GM19372 (cell line): Measurements from ENCODE around the gene KRT86.

Experiments
- ATAC-seq: cut with Tn5 transposase; IDR thresholded peaks from one replicate; pipeline ENCODE4 v1.9.1; 2021; ENCODE audit warnings: mild to moderate bottlenecking, low read depth, moderate library complexity; ENCODE audit not compliant: unreplicated experiment

KRT86 gene

GRCh38 chr12:52274521-52275120 lies at the start of gene KRT86:
TSS of gene KRT86 (plus strand) at chr12:52274645. CDS start at chr12:52301917, 27,272 bp downstream.
- ATAC-seq: no peak

GRCh38 chr12:52225752-52226151 lies 48.7 kb upstream of the KRT86 start:
- ATAC-seq: no peak

- no peak for ATAC-seq
Measured at GRCh38 chr12:52226446-52226845, 48.0 kb upstream of the KRT86 start.

GRCh38 chr12:52227606-52228166 lies 46.8 kb upstream of the KRT86 start:
- no peak for ATAC-seq

GRCh38 chr12:52228366-52228765 lies 46.1 kb upstream of the KRT86 start:
- ATAC-seq: no peak

GRCh38 chr12:52228931-52229330 lies 45.5 kb upstream of the KRT86 start:
- no peak for ATAC-seq

- ATAC-seq: no peak
Measured at GRCh38 chr12:52229836-52230343, 44.6 kb upstream of the KRT86 start.

- no peak for ATAC-seq
Measured at GRCh38 chr12:52230364-52231281, 43.8 kb upstream of the KRT86 start.

- no peak for ATAC-seq
Measured at GRCh38 chr12:52231305-52232202, 42.9 kb upstream of the KRT86 start.

- ATAC-seq: no peak
Measured at GRCh38 chr12:52232203-52232673, 42.2 kb upstream of the KRT86 start.

- ATAC-seq: no peak
Measured at GRCh38 chr12:52232674-52233461, 41.6 kb upstream of the KRT86 start, which contains the start of gene KRT7. TSS of gene KRT7 (plus strand) at chr12:52233243. CDS start at chr12:52233297, 54 bp downstream.

GRCh38 chr12:52233462-52234207 lies 40.8 kb upstream of the KRT86 start:
- ATAC-seq: no peak

- no peak for ATAC-seq
Measured at GRCh38 chr12:52234223-52234810, 40.1 kb upstream of the KRT86 start.

GRCh38 chr12:52235001-52235764 lies 39.3 kb upstream of the KRT86 start:
- no peak for ATAC-seq

- ATAC-seq: no peak
Measured at GRCh38 chr12:52235822-52236361, 38.6 kb upstream of the KRT86 start.

- no peak for ATAC-seq
Measured at GRCh38 chr12:52236386-52237050, 37.9 kb upstream of the KRT86 start.
